Fibroblast of villous mesenchyme (primary cell): Measurements from ENCODE around the gene PHYHIPL. TPM values are rescaled to one million over a fixed set of nuclear protein-coding genes. Genes with fewer than 3 reads are reported as not detected.

ENCODE experiments used
- DNase-seq: peaks from one replicate; pipeline ENCODE4 v3.0.0-alpha.2; 2010; ENCODE audit warnings: low read depth
- H3K4me3 ChIP-seq: 2 replicates; pipeline ENCODE4 v1.5.1; 2011; ENCODE audit warnings: low read depth, mild to moderate bottlenecking, low read length
- total RNA-seq: library from RNA; depleted of rRNA; stranded (reverse); fragments of >200 nt; gene quantifications from 2 replicates; pipeline ENCODE4 v1.2.3, GENCODE V29; 2012
- TF ChIP-seq, protein P1 (sequence below): IDR thresholded peaks from 2 replicates; pipeline ENCODE4 v1.5.1; 2012; ENCODE audit warnings: low read depth, mild to moderate bottlenecking, low read length; ENCODE audit not compliant: insufficient read depth

PHYHIPL gene
- total RNA-seq, 1 donor, result not detected

- no peak overlapping the region for H3K4me3 ChIP-seq
- TF ChIP-seq, protein P1, sequence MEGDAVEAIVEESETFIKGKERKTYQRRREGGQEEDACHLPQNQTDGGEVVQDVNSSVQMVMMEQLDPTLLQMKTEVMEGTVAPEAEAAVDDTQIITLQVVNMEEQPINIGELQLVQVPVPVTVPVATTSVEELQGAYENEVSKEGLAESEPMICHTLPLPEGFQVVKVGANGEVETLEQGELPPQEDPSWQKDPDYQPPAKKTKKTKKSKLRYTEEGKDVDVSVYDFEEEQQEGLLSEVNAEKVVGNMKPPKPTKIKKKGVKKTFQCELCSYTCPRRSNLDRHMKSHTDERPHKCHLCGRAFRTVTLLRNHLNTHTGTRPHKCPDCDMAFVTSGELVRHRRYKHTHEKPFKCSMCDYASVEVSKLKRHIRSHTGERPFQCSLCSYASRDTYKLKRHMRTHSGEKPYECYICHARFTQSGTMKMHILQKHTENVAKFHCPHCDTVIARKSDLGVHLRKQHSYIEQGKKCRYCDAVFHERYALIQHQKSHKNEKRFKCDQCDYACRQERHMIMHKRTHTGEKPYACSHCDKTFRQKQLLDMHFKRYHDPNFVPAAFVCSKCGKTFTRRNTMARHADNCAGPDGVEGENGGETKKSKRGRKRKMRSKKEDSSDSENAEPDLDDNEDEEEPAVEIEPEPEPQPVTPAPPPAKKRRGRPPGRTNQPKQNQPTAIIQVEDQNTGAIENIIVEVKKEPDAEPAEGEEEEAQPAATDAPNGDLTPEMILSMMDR, result no peak
- DNase-seq, result no peak
These were observed 4.3 kb downstream of the PHYHIPL start for GRCh38 chr10:59180689-59181270.

GRCh38 chr10:59181668-59182067 is 5.2 kb downstream of the PHYHIPL start:
- H3K4me3 ChIP-seq, result no peak overlapping the region
- peak; percentile 59 for DNase-seq
- TF ChIP-seq, protein P1, result peak; percentile 59

- H3K4me3 ChIP-seq, result no peak overlapping the region
- TF ChIP-seq, protein P1, result no peak
- no peak for DNase-seq
These were observed 13.9 kb downstream of the PHYHIPL start for GRCh38 chr10:59190332-59190731.

DNA sequence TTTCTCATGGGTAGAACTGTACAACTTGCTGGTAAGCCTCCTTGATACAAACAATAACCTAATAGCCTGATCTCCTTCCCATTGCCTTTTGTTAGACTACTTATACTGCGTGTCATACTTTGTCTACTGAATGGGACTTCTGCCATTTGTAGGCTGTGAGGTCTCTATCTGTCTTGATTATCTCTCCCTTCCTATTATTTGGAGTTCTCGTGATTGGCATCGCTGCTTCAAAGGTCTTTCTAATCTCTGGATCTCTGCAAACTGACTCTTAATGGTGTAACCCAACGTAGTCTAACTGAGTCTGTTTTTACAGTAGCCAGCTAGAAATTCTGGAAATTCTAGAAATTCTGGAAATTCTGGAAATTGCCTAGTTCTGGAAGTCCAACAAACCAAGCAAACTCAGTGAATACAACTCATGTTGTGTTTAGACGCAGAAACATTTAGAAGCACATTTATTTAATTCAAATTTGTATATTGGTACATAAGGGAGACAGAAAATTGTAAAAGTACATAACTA is 29.8 kb downstream of the PHYHIPL start:
- TF ChIP-seq, protein P1, result no peak
- no peak for DNase-seq

DNA sequence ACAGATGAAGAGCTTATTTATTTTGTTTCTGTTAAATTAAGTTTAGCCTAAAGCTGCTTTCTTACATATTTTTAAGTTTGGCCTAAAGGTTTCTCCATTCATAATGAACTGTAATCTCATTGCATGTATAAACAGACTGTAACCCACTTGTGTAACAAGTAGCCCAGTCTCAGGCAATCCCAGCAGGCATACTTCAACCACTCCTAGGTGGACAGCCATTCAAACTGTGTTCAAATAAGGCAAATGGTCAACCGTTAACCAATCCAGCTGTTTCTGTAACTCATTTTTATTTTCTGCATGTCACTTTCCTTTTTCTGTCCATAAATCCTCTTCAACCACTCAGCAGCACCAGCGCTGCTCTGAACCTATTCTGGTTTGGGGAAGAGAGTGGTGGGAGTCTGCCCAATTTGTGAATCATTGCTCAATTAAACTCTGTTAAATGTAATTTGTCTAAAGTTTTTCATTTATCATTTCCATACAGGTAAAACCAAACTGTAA is 35.9 kb downstream of the PHYHIPL start:
- DNase-seq, result no peak
- TF ChIP-seq, protein P1, result no peak
- H3K4me3 ChIP-seq, result no peak overlapping the region

More for the DNA sequence above, 29.8 kb downstream of the PHYHIPL start:
- no peak overlapping the region for H3K4me3 ChIP-seq

DNA sequence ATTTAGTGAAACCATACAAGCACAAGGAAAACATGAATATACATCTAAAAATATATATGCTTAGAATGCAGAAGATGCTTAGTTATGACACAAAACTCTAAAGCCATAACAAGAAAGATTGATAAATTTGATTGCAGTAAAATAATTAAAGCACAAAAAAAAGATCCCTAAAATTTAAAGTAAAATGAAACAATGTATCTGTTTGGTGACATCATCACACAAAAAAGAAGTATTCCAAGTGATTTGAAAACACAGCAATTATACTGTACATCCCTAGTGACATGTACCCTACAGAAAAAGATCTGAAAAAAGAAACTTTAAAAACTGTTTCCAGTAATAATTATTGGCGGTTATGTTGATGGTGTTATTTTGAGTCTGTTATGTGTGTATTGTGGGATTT is 37.7 kb downstream of the PHYHIPL start:
- DNase-seq, result no peak
- TF ChIP-seq, protein P1, result no peak

More for the DNA sequence above, 37.7 kb downstream of the PHYHIPL start:
- H3K4me3 ChIP-seq, result no peak overlapping the region
